PFSK-1 (cell line): ENCODE data around the gene GGT1.

Experiments used
- FOXP2 ChIP-seq: optimal IDR thresholded peaks from 2 replicates; pipeline ENCODE3; 2011; ENCODE audit warnings: borderline replicate concordance, control low read depth, inconsistent platforms; ENCODE audit not compliant: insufficient read depth; ENCODE audit errors: extremely low read length, extremely low read depth
- POLR2AphosphoS5 ChIP-seq: IDR thresholded peaks from 2 replicates; pipeline ENCODE4 v1.6.1; 2012; ENCODE audit warnings: low read depth, mild to moderate bottlenecking, control low read depth, low read length, moderate library complexity
- SIN3A ChIP-seq: IDR thresholded peaks from 2 replicates; pipeline ENCODE4 v1.6.1; 2012; ENCODE audit warnings: mild to moderate bottlenecking, low read length, moderate library complexity, borderline replicate concordance; ENCODE audit not compliant: insufficient read depth
- TAF1 ChIP-seq: IDR thresholded peaks from 2 replicates; pipeline ENCODE4 v1.6.1; 2012; ENCODE audit warnings: low read length, control low read depth, borderline replicate concordance; ENCODE audit not compliant: insufficient read depth
- TF ChIP-seq, protein P1 (sequence below), 2 experiments: IDR thresholded peaks; 2 replicates each; pipeline versions ENCODE4 v1.6.1 to v1.8.0; 2011 to 2012; ENCODE audit warnings: low read depth in 2 of 2, low read length in 2 of 2, control low read depth in 1 of 2, inconsistent platforms in 1 of 2, mild to moderate bottlenecking in 1 of 2, moderate library complexity in 1 of 2; ENCODE audit not compliant: insufficient read depth in 1 of 2

Gene GGT1

GRCh38 chr22:24585461-24585860, 17.5 kb upstream of the GGT1 start:
- TF ChIP-seq TAF1 (no peak), SIN3A (no peak), FOXP2 (no peak), POLR2AphosphoS5 (no peak)
- TF ChIP-seq, protein P1, sequence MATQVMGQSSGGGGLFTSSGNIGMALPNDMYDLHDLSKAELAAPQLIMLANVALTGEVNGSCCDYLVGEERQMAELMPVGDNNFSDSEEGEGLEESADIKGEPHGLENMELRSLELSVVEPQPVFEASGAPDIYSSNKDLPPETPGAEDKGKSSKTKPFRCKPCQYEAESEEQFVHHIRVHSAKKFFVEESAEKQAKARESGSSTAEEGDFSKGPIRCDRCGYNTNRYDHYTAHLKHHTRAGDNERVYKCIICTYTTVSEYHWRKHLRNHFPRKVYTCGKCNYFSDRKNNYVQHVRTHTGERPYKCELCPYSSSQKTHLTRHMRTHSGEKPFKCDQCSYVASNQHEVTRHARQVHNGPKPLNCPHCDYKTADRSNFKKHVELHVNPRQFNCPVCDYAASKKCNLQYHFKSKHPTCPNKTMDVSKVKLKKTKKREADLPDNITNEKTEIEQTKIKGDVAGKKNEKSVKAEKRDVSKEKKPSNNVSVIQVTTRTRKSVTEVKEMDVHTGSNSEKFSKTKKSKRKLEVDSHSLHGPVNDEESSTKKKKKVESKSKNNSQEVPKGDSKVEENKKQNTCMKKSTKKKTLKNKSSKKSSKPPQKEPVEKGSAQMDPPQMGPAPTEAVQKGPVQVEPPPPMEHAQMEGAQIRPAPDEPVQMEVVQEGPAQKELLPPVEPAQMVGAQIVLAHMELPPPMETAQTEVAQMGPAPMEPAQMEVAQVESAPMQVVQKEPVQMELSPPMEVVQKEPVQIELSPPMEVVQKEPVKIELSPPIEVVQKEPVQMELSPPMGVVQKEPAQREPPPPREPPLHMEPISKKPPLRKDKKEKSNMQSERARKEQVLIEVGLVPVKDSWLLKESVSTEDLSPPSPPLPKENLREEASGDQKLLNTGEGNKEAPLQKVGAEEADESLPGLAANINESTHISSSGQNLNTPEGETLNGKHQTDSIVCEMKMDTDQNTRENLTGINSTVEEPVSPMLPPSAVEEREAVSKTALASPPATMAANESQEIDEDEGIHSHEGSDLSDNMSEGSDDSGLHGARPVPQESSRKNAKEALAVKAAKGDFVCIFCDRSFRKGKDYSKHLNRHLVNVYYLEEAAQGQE (IDR thresholded peaks at IDR 0.05; ENCODE audit: insufficient read depth in 1 of 2, low read depth in 2 of 2, low read length in 2 of 2): no peak

DNA sequence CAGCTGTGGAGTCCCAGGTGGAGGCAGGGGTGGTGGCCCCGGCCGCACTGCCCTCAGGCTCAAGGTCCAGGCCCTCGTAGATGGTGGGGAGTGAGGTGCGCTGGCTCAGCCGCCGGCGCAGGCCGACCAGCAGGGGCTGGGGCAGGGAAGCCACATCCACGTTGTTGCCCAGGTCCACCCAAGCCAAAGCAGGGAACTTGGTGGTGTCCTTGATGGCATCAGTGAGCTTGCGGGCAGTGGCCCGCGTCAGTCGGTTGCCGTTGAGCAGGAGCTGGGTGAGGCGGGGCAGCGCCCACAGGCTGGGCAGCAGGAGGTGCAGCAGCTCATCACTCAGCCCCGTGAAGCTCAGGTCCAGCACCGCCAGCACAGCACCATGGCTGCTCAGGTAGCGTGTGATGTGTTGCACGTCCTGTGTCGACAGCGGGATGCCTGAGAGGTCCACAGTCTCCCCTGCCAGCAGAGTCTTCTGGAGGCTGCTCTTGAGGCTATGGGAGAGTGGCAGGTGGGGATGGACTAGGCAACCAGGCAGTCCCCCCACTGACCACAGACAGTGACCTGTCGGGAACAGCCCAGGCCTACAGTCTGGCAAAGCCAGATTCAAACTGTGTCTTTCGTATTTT, 17.0 kb upstream of the GGT1 start:
- TF ChIP-seq TAF1 (no peak), FOXP2 (no peak), POLR2AphosphoS5 (no peak), SIN3A (no peak)
- TF ChIP-seq, protein P1 (IDR thresholded peaks at IDR 0.05; ENCODE audit: insufficient read depth in 1 of 2, low read depth in 2 of 2, low read length in 2 of 2): no peak

- TF ChIP-seq FOXP2 (no peak), TAF1 (no peak), POLR2AphosphoS5 (no peak), SIN3A (no peak)
- TF ChIP-seq, protein P1 (IDR thresholded peaks at IDR 0.05; ENCODE audit: insufficient read depth in 1 of 2, low read depth in 2 of 2, low read length in 2 of 2): no peak
Observed at GRCh38 chr22:24587251-24587650, 15.7 kb upstream of the GGT1 start.

- no peak for TF ChIP-seq TAF1
- no peak for TF ChIP-seq FOXP2
- TF ChIP-seq, protein P1 (IDR thresholded peaks at IDR 0.05; ENCODE audit: insufficient read depth in 1 of 2, low read depth in 2 of 2, low read length in 2 of 2): no peak
- no peak for TF ChIP-seq SIN3A
- TF ChIP-seq POLR2AphosphoS5: no peak
Observed at GRCh38 chr22:24587948-24588347, 15.0 kb upstream of the GGT1 start.

DNA sequence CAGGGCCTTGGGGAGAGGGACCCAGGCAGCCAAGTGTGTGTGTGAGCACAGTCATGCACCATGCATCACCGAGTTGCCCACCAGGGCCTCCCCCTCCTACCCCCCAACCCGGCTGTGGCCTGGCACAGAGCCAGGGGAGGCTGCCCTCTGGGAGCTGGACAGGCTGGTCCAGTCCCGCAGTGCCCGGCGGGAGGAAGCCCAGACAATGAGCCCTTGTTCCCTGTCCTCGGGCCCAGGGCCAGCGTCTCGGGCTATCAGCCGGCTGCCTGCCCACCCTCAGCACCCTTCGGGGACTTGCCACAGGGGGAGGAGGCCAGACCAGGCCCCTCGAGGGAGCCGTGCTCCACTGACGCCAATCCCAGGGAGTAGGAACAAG, 14.6 kb upstream of the GGT1 start:
- no peak for TF ChIP-seq POLR2AphosphoS5
- TF ChIP-seq TAF1: no peak
- TF ChIP-seq, protein P1 (IDR thresholded peaks at IDR 0.05; ENCODE audit: insufficient read depth in 1 of 2, low read depth in 2 of 2, low read length in 2 of 2): no peak
- no peak for TF ChIP-seq FOXP2
- TF ChIP-seq SIN3A: no peak
